HAP-1 (cell line): ENCODE results near the gene ATXN3.
A peak's percentile ranks its signal among the peaks of the same experiment; 100 is the strongest.

Experiments used
- DNase-seq, 2 experiments: peaks; one replicate each; pipeline ENCODE4 v3.0.0-alpha.2; 2016 to 2020; ENCODE audit warnings: low spot score in 2 of 2
- H3K27me3 ChIP-seq: fragments of 250-450 bp; sonication (Bioruptor Pico); 2 replicates; pipeline ENCODE4 v1.5.1; 2020; ENCODE audit warnings: low read depth, mild to moderate bottlenecking, moderate library complexity
- H3K36me3 ChIP-seq: fragments of 250-450 bp; sonication (Bioruptor Pico); replicated peaks from 2 replicates; pipeline ENCODE4 v1.5.1; 2020; ENCODE audit warnings: mild to moderate bottlenecking
- H3K4me1 ChIP-seq: fragments of 250-450 bp; sonication (Bioruptor Pico); 2 replicates; pipeline ENCODE4 v1.5.1; 2020; ENCODE audit warnings: mild to moderate bottlenecking
- H3K4me3 ChIP-seq: fragments of 250-450 bp; sonication (Bioruptor Pico); 2 replicates; pipeline ENCODE4 v1.5.1; 2020; ENCODE audit warnings: mild to moderate bottlenecking, moderate library complexity
- H3K9me3 ChIP-seq: fragments of 250-450 bp; sonication (Bioruptor Pico); 2 replicates; pipeline ENCODE4 v1.5.1; 2020; ENCODE audit warnings: mild to moderate bottlenecking, moderate library complexity
- in situ Hi-C: fragments of 300-500 bp; cut with MboI; formaldehyde crosslinking; loops from 3 replicates; pipeline ENCODE4 v1.14.3; 2020; ENCODE audit warnings: low sequenced_read_pairs, inconsistent platforms, mixed read lengths

ATXN3 gene

GRCh38 chr14:92106143-92106926, at the start of gene ATXN3:
TSS of gene ATXN3 (minus strand) at chr14:92106582. CDS start at chr14:92106552, 30 bp downstream.
- Histone ChIP-seq H3K36me3 (no peaks in the 10 kb centered on the region), H3K27me3 (no peaks in the 10 kb centered on the region), H3K4me3 (peak within 1 kb of the TSS; percentile 80), H3K9me3 (no peaks in the 10 kb centered on the region), H3K4me1 (peaks cover 22% of the 10 kb centered on the region)
- in situ Hi-C loops, result no loop called here
- peak; percentile 97 for DNase-seq

- Histone ChIP-seq H3K4me1 (no peaks in the 10 kb centered on the region), H3K36me3 (peaks cover 56% of the 10 kb centered on the region), H3K27me3 (no peaks in the 10 kb centered on the region), H3K4me3 (no peak overlapping the region), H3K9me3 (no peaks in the 10 kb centered on the region)
- DNase-seq, result no peak
- in situ Hi-C loops, result no loop called here
Measured at GRCh38 chr14:92154283-92154942, 48.0 kb upstream of the ATXN3 start.

- in situ Hi-C loops, result no loop called here
- Histone ChIP-seq H3K4me3 (no peak overlapping the region), H3K27me3 (no peaks in the 10 kb centered on the region), H3K36me3 (peaks cover 55% of the 10 kb centered on the region), H3K9me3 (no peaks in the 10 kb centered on the region), H3K4me1 (no peaks in the 10 kb centered on the region)
- DNase-seq, result no peak
Measured at GRCh38 chr14:92153581-92153980, 47.2 kb upstream of the ATXN3 start.

GRCh38 chr14:92144708-92145107, 38.3 kb upstream of the ATXN3 start:
- H3K36me3 ChIP-seq, result peaks cover 81% of the 10 kb centered on the region
- in situ Hi-C loops, result loop anchor here (25.0 kb wide), 1 partner anchor 543 kb away; no protein-coding TSS in a partner anchor
- no peaks in the 10 kb centered on the region for H3K4me1 ChIP-seq
- DNase-seq, result no peak
- H3K27me3 ChIP-seq, result no peaks in the 10 kb centered on the region
- H3K9me3 ChIP-seq, result no peaks in the 10 kb centered on the region
- H3K4me3 ChIP-seq, result no peak overlapping the region

GRCh38 chr14:92143962-92144361, 37.6 kb upstream of the ATXN3 start:
- H3K27me3 ChIP-seq, result no peaks in the 10 kb centered on the region
- H3K36me3 ChIP-seq, result peaks cover 80% of the 10 kb centered on the region
- no peaks in the 10 kb centered on the region for H3K4me1 ChIP-seq
- no peak overlapping the region for H3K4me3 ChIP-seq
- no peaks in the 10 kb centered on the region for H3K9me3 ChIP-seq
- no peak for DNase-seq
- in situ Hi-C loops, result loop anchor here (25.0 kb wide), 1 partner anchor 543 kb away; no protein-coding TSS in a partner anchor

GRCh38 chr14:92143309-92143708, 36.9 kb upstream of the ATXN3 start:
- Histone ChIP-seq H3K27me3 (no peaks in the 10 kb centered on the region), H3K9me3 (no peaks in the 10 kb centered on the region), H3K36me3 (peaks cover 84% of the 10 kb centered on the region), H3K4me1 (no peaks in the 10 kb centered on the region), H3K4me3 (no peak overlapping the region)
- no peak for DNase-seq
- in situ Hi-C loops, result loop anchor here (25.0 kb wide), 1 partner anchor 544 kb away; no protein-coding TSS in a partner anchor

GRCh38 chr14:92135269-92135668, 28.9 kb upstream of the ATXN3 start:
- Histone ChIP-seq H3K27me3 (no peaks in the 10 kb centered on the region), H3K4me1 (no peaks in the 10 kb centered on the region), H3K36me3 (peaks cover 68% of the 10 kb centered on the region), H3K4me3 (no peak overlapping the region), H3K9me3 (no peaks in the 10 kb centered on the region)
- in situ Hi-C loops, result loop anchor here (25.0 kb wide), 1 partner anchor 552 kb away; no protein-coding TSS in a partner anchor
- peak in 1 of 2 experiments; percentile 29 for DNase-seq

GRCh38 chr14:92134456-92134855, 28.1 kb upstream of the ATXN3 start:
- DNase-seq, result no peak
- Histone ChIP-seq H3K4me1 (no peaks in the 10 kb centered on the region), H3K27me3 (no peaks in the 10 kb centered on the region), H3K36me3 (peaks cover 71% of the 10 kb centered on the region), H3K4me3 (no peak overlapping the region), H3K9me3 (no peaks in the 10 kb centered on the region)
- in situ Hi-C loops, result loop anchor here (25.0 kb wide), 1 partner anchor 553 kb away; no protein-coding TSS in a partner anchor

GRCh38 chr14:92122761-92123160, 16.4 kb upstream of the ATXN3 start:
- no peak for DNase-seq
- Histone ChIP-seq H3K4me1 (peaks cover 15% of the 10 kb centered on the region), H3K36me3 (peaks cover 32% of the 10 kb centered on the region), H3K27me3 (no peaks in the 10 kb centered on the region), H3K9me3 (no peaks in the 10 kb centered on the region), H3K4me3 (peak overlapping the region; percentile 96)
- in situ Hi-C loops, result no loop called here

- Histone ChIP-seq H3K4me3 (peak overlapping the region; percentile 96), H3K9me3 (no peaks in the 10 kb centered on the region), H3K27me3 (no peaks in the 10 kb centered on the region), H3K36me3 (peaks cover 31% of the 10 kb centered on the region), H3K4me1 (peaks cover 15% of the 10 kb centered on the region)
- DNase-seq, result peak; percentile 24 to 39
- in situ Hi-C loops, result no loop called here
Measured at GRCh38 chr14:92122351-92122677, 15.9 kb upstream of the ATXN3 start.

- Histone ChIP-seq H3K4me3 (peak within 1 kb of the TSS; percentile 96), H3K4me1 (peaks cover 15% of the 10 kb centered on the region), H3K9me3 (no peaks in the 10 kb centered on the region), H3K36me3 (peaks cover 31% of the 10 kb centered on the region), H3K27me3 (no peaks in the 10 kb centered on the region)
- in situ Hi-C loops, result no loop called here
- DNase-seq, result peak; percentile 66 to 88
Measured at GRCh38 chr14:92121670-92122350, 15.4 kb upstream of the ATXN3 start, which contains the start of the genes CPSF2 and NDUFB1. TSS of gene CPSF2 (plus strand) at chr14:92121969. CDS start at chr14:92130985, 9,016 bp downstream. TSS of gene NDUFB1 (minus strand) at chr14:92121706. CDS start at chr14:92117637, 4,069 bp downstream.

GRCh38 chr14:92121207-92121669, 14.9 kb upstream of the ATXN3 start:
- in situ Hi-C loops, result no loop called here
- no peaks in the 10 kb centered on the region for H3K27me3 ChIP-seq
- DNase-seq, result peak; percentile 19 to 42
- H3K4me1 ChIP-seq, result peaks cover 15% of the 10 kb centered on the region
- peak overlapping the region; percentile 96 for H3K4me3 ChIP-seq
- H3K9me3 ChIP-seq, result no peaks in the 10 kb centered on the region
- peaks cover 29% of the 10 kb centered on the region for H3K36me3 ChIP-seq

- in situ Hi-C loops, result no loop called here
- DNase-seq, result no peak
Measured at GRCh38 chr14:92109490-92109889, 3.1 kb upstream of the ATXN3 start.

More at GRCh38 chr14:92109490-92109889, 3.1 kb upstream of the ATXN3 start:
- no peak overlapping the region for H3K4me3 ChIP-seq
- H3K27me3 ChIP-seq, result no peaks in the 10 kb centered on the region
- no peaks in the 10 kb centered on the region for H3K9me3 ChIP-seq
- peaks cover 22% of the 10 kb centered on the region for H3K4me1 ChIP-seq
- H3K36me3 ChIP-seq, result no peaks in the 10 kb centered on the region
